ENCODE data around the gene DESI1.

DNA sequence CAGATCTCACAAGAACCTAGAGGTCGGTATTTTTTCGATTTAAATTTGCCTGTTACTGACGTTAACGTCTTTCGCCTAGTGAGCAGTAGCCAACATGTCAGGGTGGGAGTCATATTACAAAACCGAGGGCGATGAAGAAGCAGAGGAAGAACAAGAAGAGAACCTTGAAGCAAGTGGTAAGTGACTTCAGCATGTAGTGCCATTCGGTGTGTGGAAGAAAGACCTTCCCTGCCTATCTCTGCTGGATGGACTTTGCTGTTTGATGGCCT, 1.0 kb upstream of the DESI1 start:
- TF ChIP-seq POLR2A (IDR thresholded peaks at IDR 0.05) (no peak), POLR2AphosphoS5 (IDR thresholded peaks at IDR 0.05) (no peak)
- TF ChIP-seq, protein P1, sequence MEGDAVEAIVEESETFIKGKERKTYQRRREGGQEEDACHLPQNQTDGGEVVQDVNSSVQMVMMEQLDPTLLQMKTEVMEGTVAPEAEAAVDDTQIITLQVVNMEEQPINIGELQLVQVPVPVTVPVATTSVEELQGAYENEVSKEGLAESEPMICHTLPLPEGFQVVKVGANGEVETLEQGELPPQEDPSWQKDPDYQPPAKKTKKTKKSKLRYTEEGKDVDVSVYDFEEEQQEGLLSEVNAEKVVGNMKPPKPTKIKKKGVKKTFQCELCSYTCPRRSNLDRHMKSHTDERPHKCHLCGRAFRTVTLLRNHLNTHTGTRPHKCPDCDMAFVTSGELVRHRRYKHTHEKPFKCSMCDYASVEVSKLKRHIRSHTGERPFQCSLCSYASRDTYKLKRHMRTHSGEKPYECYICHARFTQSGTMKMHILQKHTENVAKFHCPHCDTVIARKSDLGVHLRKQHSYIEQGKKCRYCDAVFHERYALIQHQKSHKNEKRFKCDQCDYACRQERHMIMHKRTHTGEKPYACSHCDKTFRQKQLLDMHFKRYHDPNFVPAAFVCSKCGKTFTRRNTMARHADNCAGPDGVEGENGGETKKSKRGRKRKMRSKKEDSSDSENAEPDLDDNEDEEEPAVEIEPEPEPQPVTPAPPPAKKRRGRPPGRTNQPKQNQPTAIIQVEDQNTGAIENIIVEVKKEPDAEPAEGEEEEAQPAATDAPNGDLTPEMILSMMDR (IDR thresholded peaks at IDR 0.05) = no peak

Measured in upper lobe of left lung (tissue), 4 donors.